ENCODE data around the gene VTA1. TPM values are rescaled to one million over a fixed set of nuclear protein-coding genes. Genes with fewer than 3 reads are reported as not detected.

The VTA1 gene
- total RNA-seq, 4 donors from 2014 or later, result 42.2 to 55.0 (median 50.2) TPM

GRCh38 chr6:142172758-142173157 is 25.7 kb downstream of the VTA1 start:
- no peak for TF ChIP-seq POLR2A (IDR thresholded peaks at IDR 0.05)
- no peak for TF ChIP-seq CTCF (IDR thresholded peaks at IDR 0.05)
- no peaks in the 10 kb centered on the region for H3K27me3 ChIP-seq
- H3K27ac ChIP-seq, result no peak overlapping the region
- H3K4me1 ChIP-seq, result no peaks in the 10 kb centered on the region
- peaks cover 0 to 7% (median 0%) of the 10 kb centered on the region in 3 donors for H3K9me3 ChIP-seq
- no peak for DNase-seq
- intact Hi-C loops (cut with DNase I), result no loop called here
- no peak overlapping the region for H3K4me3 ChIP-seq
- peaks cover 6 to 94% (median 12%) of the 10 kb centered on the region in 3 donors for H3K36me3 ChIP-seq

- 87 to 88% methylated on average over 2 to 3 of the region's 3 CpGs for WGBS, 2 donors
- Histone ChIP-seq H3K27me3 (no peaks in the 10 kb centered on the region), H3K27ac (no peak overlapping the region), H3K4me3 (no peak overlapping the region), H3K9me3 (peaks cover 0 to 14% (median 7%) of the 10 kb centered on the region in 3 donors), H3K4me1 (no peaks in the 10 kb centered on the region), H3K36me3 (peaks cover 6 to 95% (median 12%) of the 10 kb centered on the region in 3 donors)
- DNase-seq, result no peak
- intact Hi-C loops (cut with DNase I), result no loop called here
- no peak for TF ChIP-seq CTCF (IDR thresholded peaks at IDR 0.05)
- TF ChIP-seq POLR2A (IDR thresholded peaks at IDR 0.05), result no peak
These were observed 26.9 kb downstream of the VTA1 start for GRCh38 chr6:142173980-142174379.

GRCh38 chr6:142174703-142175102 is 27.6 kb downstream of the VTA1 start:
- no peaks in the 10 kb centered on the region for H3K4me1 ChIP-seq
- TF ChIP-seq CTCF (IDR thresholded peaks at IDR 0.05) (no peak), POLR2A (IDR thresholded peaks at IDR 0.05) (no peak)
- no peak overlapping the region for H3K4me3 ChIP-seq
- WGBS, 2 donors, result 84 to 93% methylated on average over 6 of the region's 6 CpGs
- peaks cover 0 to 14% (median 7%) of the 10 kb centered on the region in 3 donors for H3K9me3 ChIP-seq
- H3K27ac ChIP-seq, result no peak overlapping the region
- intact Hi-C loops (cut with DNase I), result no loop called here
- H3K27me3 ChIP-seq, result no peaks in the 10 kb centered on the region
- no peak for DNase-seq
- peaks cover 6 to 87% (median 12%) of the 10 kb centered on the region in 3 donors for H3K36me3 ChIP-seq

- DNase-seq, result no peak
- intact Hi-C loops (cut with DNase I), result no loop called here
- Histone ChIP-seq H3K9me3 (peaks cover 0 to 14% (median 7%) of the 10 kb centered on the region in 3 donors), H3K27ac (no peak overlapping the region), H3K27me3 (no peaks in the 10 kb centered on the region), H3K4me1 (no peaks in the 10 kb centered on the region), H3K4me3 (no peak overlapping the region), H3K36me3 (peaks cover 0 to 53% (median 12%) of the 10 kb centered on the region in 3 donors)
- TF ChIP-seq POLR2A (IDR thresholded peaks at IDR 0.05) (no peak), CTCF (IDR thresholded peaks at IDR 0.05) (no peak)
These were observed 31.1 kb downstream of the VTA1 start for GRCh38 chr6:142178129-142178528.

- Histone ChIP-seq H3K36me3 (peaks cover 0 to 18% (median 0%) of the 10 kb centered on the region in 3 donors), H3K27me3 (no peaks in the 10 kb centered on the region), H3K9me3 (peaks cover 0 to 10% (median 7%) of the 10 kb centered on the region in 3 donors), H3K27ac (no peak overlapping the region), H3K4me3 (no peak overlapping the region), H3K4me1 (peaks cover 0 to 3% (median 0%) of the 10 kb centered on the region in 3 donors)
- TF ChIP-seq CTCF (IDR thresholded peaks at IDR 0.05) (no peak), POLR2A (IDR thresholded peaks at IDR 0.05) (no peak)
- intact Hi-C loops (cut with DNase I), result no loop called here
- no peak for DNase-seq
These were observed 34.9 kb downstream of the VTA1 start for GRCh38 chr6:142182004-142182403.

Data from esophagus squamous epithelium (tissue), 5 donors.